Progenitor cell of endocrine pancreas (in vitro differentiated cells): Measurements from ENCODE around the gene AGTPBP1. TPM values are rescaled to one million over a fixed set of nuclear protein-coding genes. Genes with fewer than 3 reads are reported as not detected.

Experiments used
- DNase-seq: peaks from one replicate; pipeline ENCODE4 v3.0.0; 2021; ENCODE audit warnings: low spot score; ENCODE audit not compliant: unreplicated experiment
- H3K27ac Mint-ChIP-seq: 2 replicates; pipeline ENCODE4 v1.8.0; 2021; ENCODE audit warnings: mild to moderate bottlenecking, moderate library complexity, mixed read lengths
- H3K27me3 Mint-ChIP-seq: 2 replicates; pipeline ENCODE4 v1.8.0; 2021; ENCODE audit warnings: mixed read lengths
- H3K36me3 Mint-ChIP-seq: 2 replicates; pipeline ENCODE4 v1.8.0; 2022; ENCODE audit warnings: mixed read lengths; ENCODE audit not compliant: insufficient read depth
- H3K4me1 Mint-ChIP-seq: 2 replicates; pipeline ENCODE4 v1.8.0; 2021; ENCODE audit warnings: low read depth, mixed read lengths
- H3K4me3 Mint-ChIP-seq: 2 replicates; pipeline ENCODE4 v1.8.0; 2021; ENCODE audit warnings: low read depth, mild to moderate bottlenecking, moderate library complexity, mixed read lengths
- H3K9me3 Mint-ChIP-seq: 2 replicates; pipeline ENCODE4 v1.8.0; 2021; ENCODE audit warnings: low read depth, mixed read lengths
- total RNA-seq: library from RNA; stranded (reverse); gene quantifications from 2 replicates; pipeline ENCODE4 v1.2.1, GENCODE V29; 2021
- TF ChIP-seq, protein P1 (sequence below): fragments of 200-600 bp; sonication (generic); IDR thresholded peaks from one replicate; pipeline ENCODE4 v1.5.0; 2021; ENCODE audit warnings: antibody characterized with exemption, mild to moderate bottlenecking; ENCODE audit not compliant: unreplicated experiment

Gene AGTPBP1
- total RNA-seq, 1 donor from 2014 or later: 44.3 TPM

GRCh38 chr9:85516455-85516854, 225.3 kb downstream of the AGTPBP1 start:
- DNase-seq: no peak
- TF ChIP-seq, protein P1, sequence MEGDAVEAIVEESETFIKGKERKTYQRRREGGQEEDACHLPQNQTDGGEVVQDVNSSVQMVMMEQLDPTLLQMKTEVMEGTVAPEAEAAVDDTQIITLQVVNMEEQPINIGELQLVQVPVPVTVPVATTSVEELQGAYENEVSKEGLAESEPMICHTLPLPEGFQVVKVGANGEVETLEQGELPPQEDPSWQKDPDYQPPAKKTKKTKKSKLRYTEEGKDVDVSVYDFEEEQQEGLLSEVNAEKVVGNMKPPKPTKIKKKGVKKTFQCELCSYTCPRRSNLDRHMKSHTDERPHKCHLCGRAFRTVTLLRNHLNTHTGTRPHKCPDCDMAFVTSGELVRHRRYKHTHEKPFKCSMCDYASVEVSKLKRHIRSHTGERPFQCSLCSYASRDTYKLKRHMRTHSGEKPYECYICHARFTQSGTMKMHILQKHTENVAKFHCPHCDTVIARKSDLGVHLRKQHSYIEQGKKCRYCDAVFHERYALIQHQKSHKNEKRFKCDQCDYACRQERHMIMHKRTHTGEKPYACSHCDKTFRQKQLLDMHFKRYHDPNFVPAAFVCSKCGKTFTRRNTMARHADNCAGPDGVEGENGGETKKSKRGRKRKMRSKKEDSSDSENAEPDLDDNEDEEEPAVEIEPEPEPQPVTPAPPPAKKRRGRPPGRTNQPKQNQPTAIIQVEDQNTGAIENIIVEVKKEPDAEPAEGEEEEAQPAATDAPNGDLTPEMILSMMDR: no peak
- Mint-ChIP-seq H3K4me1 (no peaks in the 10 kb centered on the region), H3K9me3 (no peaks in the 10 kb centered on the region), H3K27ac (no peak overlapping the region), H3K36me3 (no peaks in the 10 kb centered on the region), H3K4me3 (no peak overlapping the region), H3K27me3 (peaks cover 27% of the 10 kb centered on the region)

- no peak overlapping the region for H3K27ac Mint-ChIP-seq
- H3K9me3 Mint-ChIP-seq: no peaks in the 10 kb centered on the region
- H3K36me3 Mint-ChIP-seq: no peaks in the 10 kb centered on the region
- no peak for DNase-seq
- no peak overlapping the region for H3K4me3 Mint-ChIP-seq
- H3K27me3 Mint-ChIP-seq: peaks cover 22% of the 10 kb centered on the region
- TF ChIP-seq, protein P1: no peak
- H3K4me1 Mint-ChIP-seq: no peaks in the 10 kb centered on the region
These were observed 226.7 kb downstream of the AGTPBP1 start for GRCh38 chr9:85515021-85515420.

GRCh38 chr9:85514256-85514655, 227.5 kb downstream of the AGTPBP1 start:
- Mint-ChIP-seq H3K9me3 (no peaks in the 10 kb centered on the region), H3K27ac (no peak overlapping the region), H3K36me3 (no peaks in the 10 kb centered on the region), H3K4me3 (no peak overlapping the region), H3K4me1 (no peaks in the 10 kb centered on the region), H3K27me3 (peaks cover 22% of the 10 kb centered on the region)
- TF ChIP-seq, protein P1: no peak
- DNase-seq: no peak

DNA sequence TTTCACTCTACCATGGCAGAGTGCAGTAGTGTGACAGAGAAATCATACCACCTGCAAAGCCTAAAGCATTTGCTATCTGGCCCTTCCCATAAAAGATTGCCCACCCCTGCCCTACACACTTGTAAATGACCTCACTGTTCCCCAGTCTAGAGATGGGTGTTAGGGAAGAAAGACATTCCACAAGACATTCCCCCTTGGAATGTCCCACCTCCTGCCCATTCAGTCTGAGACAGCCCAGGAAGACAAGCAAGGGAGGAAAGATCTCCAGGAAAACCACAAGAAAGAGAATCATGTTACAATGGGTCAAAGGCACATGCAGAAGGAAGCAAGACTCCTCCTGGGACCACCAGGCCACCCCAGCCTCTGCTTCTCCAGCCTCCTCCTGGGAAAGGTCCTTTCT, 230.0 kb downstream of the AGTPBP1 start:
- Mint-ChIP-seq H3K36me3 (no peaks in the 10 kb centered on the region), H3K27me3 (peaks cover 14% of the 10 kb centered on the region), H3K9me3 (no peaks in the 10 kb centered on the region), H3K4me1 (no peaks in the 10 kb centered on the region), H3K4me3 (no peak overlapping the region), H3K27ac (no peak overlapping the region)
- TF ChIP-seq, protein P1: no peak
- no peak for DNase-seq

DNA sequence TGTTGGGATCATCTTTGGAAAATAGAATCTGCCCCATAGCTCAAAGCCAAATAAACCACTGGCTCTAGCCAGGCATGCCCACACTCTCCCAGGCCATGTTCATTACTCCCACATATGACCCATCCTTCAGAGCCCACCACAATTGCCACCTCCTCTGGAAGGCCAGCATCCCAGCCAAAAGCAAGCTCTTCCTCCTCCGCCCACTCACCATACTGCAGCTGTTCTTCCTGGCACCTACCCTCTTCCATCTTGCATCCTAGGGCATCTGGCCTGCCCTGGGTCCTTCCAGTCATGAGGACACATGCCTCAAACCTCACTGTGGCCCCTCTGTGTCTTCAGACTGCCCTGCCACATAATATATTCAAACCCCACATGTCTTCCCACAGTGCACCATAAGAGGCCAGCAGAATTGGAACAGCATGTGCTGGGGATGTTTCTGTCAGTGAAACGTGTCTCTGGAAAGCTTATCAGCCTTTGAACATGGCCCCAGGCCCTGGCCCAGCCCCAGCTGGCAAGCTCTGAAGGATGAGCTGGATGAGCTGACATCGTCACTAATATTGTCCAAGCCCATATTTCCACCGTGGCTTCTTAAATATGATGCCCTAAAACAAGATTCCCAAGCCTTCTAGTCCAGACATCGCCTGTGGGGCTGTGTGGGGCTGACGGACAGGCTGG, 230.8 kb downstream of the AGTPBP1 start:
- Mint-ChIP-seq H3K9me3 (no peaks in the 10 kb centered on the region), H3K36me3 (no peaks in the 10 kb centered on the region), H3K27me3 (peaks cover 9% of the 10 kb centered on the region), H3K4me3 (no peak overlapping the region), H3K4me1 (no peaks in the 10 kb centered on the region), H3K27ac (no peak overlapping the region)
- TF ChIP-seq, protein P1: no peak
- DNase-seq: no peak
